Measurements from ENCODE around the gene FLRT2.

GRCh38 chr14:85653029-85653428 lies 123.1 kb downstream of the FLRT2 start:
- TF ChIP-seq REST (IDR thresholded peaks at IDR 0.05; ENCODE audit: insufficient read depth in 1 of 2, low read depth in 2 of 2, low read length in 2 of 2) (no peak), POLR2AphosphoS5 (IDR thresholded peaks at IDR 0.05; ENCODE audit: low read depth, low read length) (no peak), TAF1 (IDR thresholded peaks at IDR 0.05; ENCODE audit: borderline replicate concordance, insufficient read depth, low read length) (no peak), SIN3A (IDR thresholded peaks at IDR 0.05; ENCODE audit: borderline replicate concordance, insufficient read depth, low read length) (no peak), FOXP2 (optimal IDR thresholded peaks at IDR 0.05; ENCODE audit: borderline replicate concordance, extremely low read depth, extremely low read length, insufficient read depth) (no peak)
